Left lung (tissue), 10 donors: ENCODE results near the gene HSH2D. TPM values are rescaled to one million over a fixed set of nuclear protein-coding genes. Genes with fewer than 3 reads are reported as not detected.

Experiments used
- ATAC-seq: fragments of 200-7000 bp; cut with Tn5 transposase; one replicate; pipeline ENCODE4 v1.9.1; 2020; ENCODE audit warnings: moderate library complexity
- DNase-seq, 4 donors: peaks; one replicate each; pipeline ENCODE4 v3.0.0-alpha.2; 2013 to 2020
- H3K27ac ChIP-seq, 2 donors: fragments of 200-600 bp; sonication (generic) in 1 of 2; one replicate each; pipeline versions ENCODE4 v1.5.0 to v1.8.0; 2020 to 2021
- H3K27me3 ChIP-seq, 2 donors: fragments of 200-600 bp; sonication (generic) in 1 of 2; one replicate each; pipeline versions ENCODE4 v1.5.0 to v1.8.0; 2020 to 2021
- H3K36me3 ChIP-seq, 2 donors: fragments of 200-600 bp; sonication (generic) in 1 of 2; one replicate each; pipeline versions ENCODE4 v1.5.0 to v1.8.0; 2020 to 2021
- H3K4me1 ChIP-seq, 2 donors: fragments of 200-600 bp; one replicate each; pipeline ENCODE4 v1.8.0; 2021
- H3K4me3 ChIP-seq, 2 donors: fragments of 200-600 bp; sonication (generic) in 1 of 2; one replicate each; pipeline versions ENCODE4 v1.5.0 to v1.8.0; 2020 to 2021; ENCODE audit warnings: mild to moderate bottlenecking in 1 of 2
- H3K9me3 ChIP-seq, 2 donors: fragments of 200-600 bp; sonication (generic) in 1 of 2; one replicate each; pipeline versions ENCODE4 v1.5.0 to v1.8.0; 2020 to 2021
- CTCF ChIP-seq, 2 donors: fragments of 200-600 bp; sonication (generic) in 1 of 2; IDR thresholded peaks; one replicate each; pipeline versions ENCODE4 v1.5.0 to v1.8.0; 2021; ENCODE audit warnings: antibody characterized with exemption in 2 of 2
- intact Hi-C, 2 donors: fragments of 100-400 bp; cut with DNase I; formaldehyde crosslinking; loops; one replicate each; pipeline versions ENCODE4 v1.11.2 to v1.14.2; 2022
- polyA plus RNA-seq, 6 donors: library from polyadenylated mRNA; unstranded; fragments of 120-200 nt; gene quantifications; one replicate each; pipeline ENCODE4 v1.2.1, GENCODE V29; 2013; ENCODE audit not compliant: insufficient read length in 6 of 6
- total RNA-seq, 2 donors: library from RNA; stranded (reverse); fragmentation: NEBNext Ultra II Directional; extraction: Animal tissue kit (Norgen Biotek cat#: 25700); gene quantifications; one replicate each; pipeline ENCODE4 v1.2.1, GENCODE V29; 2021
- donor health status: DM: no; HTN: yes; CAD: no.
- donor health status: DM: no; HTN: no; CAD: no.

Gene HSH2D
- total and polyA plus RNA-seq, 8 donors: 1.8 to 8.5 (median 2.3) TPM

GRCh38 chr19:16136185-16136999 is 7.1 kb upstream of the HSH2D start:
- Histone ChIP-seq H3K36me3 (peaks cover 0 to 32% of the 10 kb centered on the region in 2 donors), H3K9me3 (no peaks in the 10 kb centered on the region), H3K4me3 (no peak overlapping the region), H3K27me3 (no peaks in the 10 kb centered on the region), H3K4me1 (peaks cover 0 to 21% of the 10 kb centered on the region in 2 donors), H3K27ac (no peak overlapping the region)
- DNase-seq (no peak), ATAC-seq (no peak)
- TF ChIP-seq CTCF (IDR thresholded peaks at IDR 0.05): no peak
- intact Hi-C loops: no loop called here

GRCh38 chr19:16139752-16140151 is 3.7 kb upstream of the HSH2D start:
- no peak for TF ChIP-seq CTCF (IDR thresholded peaks at IDR 0.05)

GRCh38 chr19:16141043-16141442 is 2.4 kb upstream of the HSH2D start:
- Histone ChIP-seq H3K36me3 (no peaks in the 10 kb centered on the region), H3K4me3 (no peak overlapping the region), H3K27me3 (no peaks in the 10 kb centered on the region), H3K27ac (no peak overlapping the region), H3K4me1 (peaks cover 0 to 64% of the 10 kb centered on the region in 2 donors), H3K9me3 (no peaks in the 10 kb centered on the region)
- no peak for TF ChIP-seq CTCF (IDR thresholded peaks at IDR 0.05)
- DNase-seq (no peak), ATAC-seq (no peak)
- intact Hi-C loops: no loop called here

More at GRCh38 chr19:16139752-16140151, 3.7 kb upstream of the HSH2D start:
- no peak for ATAC-seq
- no peak for DNase-seq
- Histone ChIP-seq H3K9me3 (no peaks in the 10 kb centered on the region), H3K27me3 (no peaks in the 10 kb centered on the region), H3K27ac (peak overlapping the region in 1 of 2 donors; percentile 43), H3K4me3 (no peak overlapping the region), H3K36me3 (no peaks in the 10 kb centered on the region), H3K4me1 (peaks cover 0 to 53% of the 10 kb centered on the region in 2 donors)
- intact Hi-C loops: no loop called here

GRCh38 chr19:16142032-16142580 is 1.4 kb upstream of the HSH2D start:
- intact Hi-C loops: no loop called here
- peak overlapping the region in 1 of 2 donors; percentile 80 for H3K27ac ChIP-seq

More at GRCh38 chr19:16142032-16142580, 1.4 kb upstream of the HSH2D start:
- DNase-seq: no peak
- H3K9me3 ChIP-seq: no peaks in the 10 kb centered on the region
- no peak for ATAC-seq
- H3K36me3 ChIP-seq: no peaks in the 10 kb centered on the region
- TF ChIP-seq CTCF (IDR thresholded peaks at IDR 0.05): no peak
- H3K27me3 ChIP-seq: no peaks in the 10 kb centered on the region
- no peak overlapping the region for H3K4me3 ChIP-seq
- peaks cover 0 to 74% of the 10 kb centered on the region in 2 donors for H3K4me1 ChIP-seq
